ENCODE data around the gene EPB41L3. TPM values are rescaled to one million over a fixed set of nuclear protein-coding genes. Genes with fewer than 3 reads are reported as not detected.

EPB41L3 gene
- total RNA-seq, 1 experiment from 2014 or later = 0.34 TPM

DNA sequence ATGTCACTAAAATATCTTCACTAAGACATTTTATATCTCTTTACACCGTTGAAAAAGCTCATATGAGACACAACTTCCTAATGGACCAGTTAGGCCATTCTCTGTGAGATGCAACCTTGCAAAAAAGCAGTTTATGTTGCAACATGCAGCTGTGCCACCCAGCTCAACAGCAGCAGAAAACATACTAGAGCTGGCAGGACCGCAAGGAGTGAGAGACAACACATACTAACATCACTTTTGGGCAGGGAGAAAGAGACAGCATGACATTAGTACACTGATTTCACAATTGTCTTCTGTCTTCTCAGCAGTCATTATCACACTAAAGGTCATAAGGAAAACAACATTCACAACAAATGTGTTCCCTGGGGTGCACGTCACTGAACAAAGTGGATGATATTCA is 122.9 kb downstream of the EPB41L3 start (continued):
- TF ChIP-seq, protein P1, sequence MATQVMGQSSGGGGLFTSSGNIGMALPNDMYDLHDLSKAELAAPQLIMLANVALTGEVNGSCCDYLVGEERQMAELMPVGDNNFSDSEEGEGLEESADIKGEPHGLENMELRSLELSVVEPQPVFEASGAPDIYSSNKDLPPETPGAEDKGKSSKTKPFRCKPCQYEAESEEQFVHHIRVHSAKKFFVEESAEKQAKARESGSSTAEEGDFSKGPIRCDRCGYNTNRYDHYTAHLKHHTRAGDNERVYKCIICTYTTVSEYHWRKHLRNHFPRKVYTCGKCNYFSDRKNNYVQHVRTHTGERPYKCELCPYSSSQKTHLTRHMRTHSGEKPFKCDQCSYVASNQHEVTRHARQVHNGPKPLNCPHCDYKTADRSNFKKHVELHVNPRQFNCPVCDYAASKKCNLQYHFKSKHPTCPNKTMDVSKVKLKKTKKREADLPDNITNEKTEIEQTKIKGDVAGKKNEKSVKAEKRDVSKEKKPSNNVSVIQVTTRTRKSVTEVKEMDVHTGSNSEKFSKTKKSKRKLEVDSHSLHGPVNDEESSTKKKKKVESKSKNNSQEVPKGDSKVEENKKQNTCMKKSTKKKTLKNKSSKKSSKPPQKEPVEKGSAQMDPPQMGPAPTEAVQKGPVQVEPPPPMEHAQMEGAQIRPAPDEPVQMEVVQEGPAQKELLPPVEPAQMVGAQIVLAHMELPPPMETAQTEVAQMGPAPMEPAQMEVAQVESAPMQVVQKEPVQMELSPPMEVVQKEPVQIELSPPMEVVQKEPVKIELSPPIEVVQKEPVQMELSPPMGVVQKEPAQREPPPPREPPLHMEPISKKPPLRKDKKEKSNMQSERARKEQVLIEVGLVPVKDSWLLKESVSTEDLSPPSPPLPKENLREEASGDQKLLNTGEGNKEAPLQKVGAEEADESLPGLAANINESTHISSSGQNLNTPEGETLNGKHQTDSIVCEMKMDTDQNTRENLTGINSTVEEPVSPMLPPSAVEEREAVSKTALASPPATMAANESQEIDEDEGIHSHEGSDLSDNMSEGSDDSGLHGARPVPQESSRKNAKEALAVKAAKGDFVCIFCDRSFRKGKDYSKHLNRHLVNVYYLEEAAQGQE (IDR thresholded peaks at IDR 0.05; ENCODE audit: low read depth) = no peak

DNA sequence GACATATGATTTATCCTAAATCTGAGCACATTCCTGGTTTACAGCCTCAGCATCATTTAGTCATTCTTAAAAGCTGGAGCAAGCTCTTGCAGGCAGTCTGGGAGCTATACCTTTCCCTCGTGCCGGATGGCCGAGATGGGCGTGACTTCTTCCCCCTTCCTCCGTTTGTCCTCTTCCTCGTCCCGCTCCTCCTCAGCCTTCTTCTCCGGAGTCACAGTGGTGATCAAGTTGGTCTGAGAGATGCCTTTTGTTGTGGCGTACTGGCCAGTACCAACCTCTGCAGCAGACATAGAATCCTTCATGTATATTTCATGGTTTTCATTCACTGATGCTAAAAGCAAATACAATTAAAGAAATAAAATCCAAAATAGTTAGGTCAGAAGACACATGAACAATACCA is 124.2 kb downstream of the EPB41L3 start:
- BruUV-seq (replicated peaks) = no TSS peak

More for the DNA sequence above, 124.2 kb downstream of the EPB41L3 start:
- TF ChIP-seq JUND (IDR thresholded peaks at IDR 0.05) (no peak), RAD21 (IDR thresholded peaks at IDR 0.05; ENCODE audit: low read depth) (no peak)
- TF ChIP-seq, protein P2, sequence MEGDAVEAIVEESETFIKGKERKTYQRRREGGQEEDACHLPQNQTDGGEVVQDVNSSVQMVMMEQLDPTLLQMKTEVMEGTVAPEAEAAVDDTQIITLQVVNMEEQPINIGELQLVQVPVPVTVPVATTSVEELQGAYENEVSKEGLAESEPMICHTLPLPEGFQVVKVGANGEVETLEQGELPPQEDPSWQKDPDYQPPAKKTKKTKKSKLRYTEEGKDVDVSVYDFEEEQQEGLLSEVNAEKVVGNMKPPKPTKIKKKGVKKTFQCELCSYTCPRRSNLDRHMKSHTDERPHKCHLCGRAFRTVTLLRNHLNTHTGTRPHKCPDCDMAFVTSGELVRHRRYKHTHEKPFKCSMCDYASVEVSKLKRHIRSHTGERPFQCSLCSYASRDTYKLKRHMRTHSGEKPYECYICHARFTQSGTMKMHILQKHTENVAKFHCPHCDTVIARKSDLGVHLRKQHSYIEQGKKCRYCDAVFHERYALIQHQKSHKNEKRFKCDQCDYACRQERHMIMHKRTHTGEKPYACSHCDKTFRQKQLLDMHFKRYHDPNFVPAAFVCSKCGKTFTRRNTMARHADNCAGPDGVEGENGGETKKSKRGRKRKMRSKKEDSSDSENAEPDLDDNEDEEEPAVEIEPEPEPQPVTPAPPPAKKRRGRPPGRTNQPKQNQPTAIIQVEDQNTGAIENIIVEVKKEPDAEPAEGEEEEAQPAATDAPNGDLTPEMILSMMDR (IDR thresholded peaks at IDR 0.05 in 2 of 3, conservative IDR thresholded peaks at IDR 0.05 in 1 of 3; ENCODE audit: borderline replicate concordance in 1 of 3, insufficient read depth in 1 of 3, low read depth in 2 of 3, low read length in 2 of 3) = no peak
- no peak overlapping the region for H3K4me2 ChIP-seq (ENCODE audit: low read length)
- CTCF ChIA-PET = no interaction called here
- no peaks in the 10 kb centered on the region for H3K9me2 ChIP-seq (ENCODE audit: insufficient read depth)
- H3K9ac ChIP-seq (ENCODE audit: low read length) = no peak overlapping the region
- no peaks in the 10 kb centered on the region for H4K20me1 ChIP-seq (ENCODE audit: insufficient read depth)
- no peak overlapping the region for H3K27ac ChIP-seq (ENCODE audit: low read depth, low read length)
- DNase-seq (ENCODE audit: low read depth, low spot score) (no peak), ATAC-seq (no peak)
- no peak overlapping the region for H3K4me3 ChIP-seq (replicated peaks in 1 of 2; ENCODE audit: low read depth in 1 of 2, low read length in 2 of 2)
- H3K27me3 ChIP-seq (ENCODE audit: insufficient read depth, low read length) = no peaks in the 10 kb centered on the region
- H3K79me2 ChIP-seq (ENCODE audit: insufficient read depth, low read length) = no peaks in the 10 kb centered on the region
- RAD21 ChIA-PET (ENCODE audit: low non-redundant PET in 1 of 2, low total read pairs in 2 of 2, uncharacterized antibody in 2 of 2, unreplicated experiment in 2 of 2) = no interaction called here
- intact Hi-C loops (cut with micrococcal nuclease) = loop anchor here (10.0 kb wide), 1 partner anchor 455 kb away; no protein-coding TSS in a partner anchor
- H3K36me3 ChIP-seq (ENCODE audit: control insufficient read depth in 1 of 2, insufficient read depth in 2 of 2, low read length in 2 of 2) = no peaks in the 10 kb centered on the region
- H3K4me1 ChIP-seq (ENCODE audit: control insufficient read depth in 1 of 2, insufficient read depth in 2 of 2, low read length in 2 of 2) = no peaks in the 10 kb centered on the region
- H3K9me3 ChIP-seq (ENCODE audit: control insufficient read depth in 1 of 2, insufficient read depth in 1 of 2, low read depth in 1 of 2, low read length in 2 of 2) = peaks cover 0 to 33% of the 10 kb centered on the region in 2 experiments; a peak in 2 of 4 replicates
- no peak overlapping the region for H2AFZ ChIP-seq (ENCODE audit: low read depth, low read length, poor library complexity, severe bottlenecking)
- POLR2A ChIA-PET = no interaction called here

Data from HCT116 (cell line).